Thoracic aorta (tissue), 2 donors: ENCODE results near the gene TIGD1. TPM values are rescaled to one million over a fixed set of nuclear protein-coding genes. Genes with fewer than 3 reads are reported as not detected.
"Not testable (repeated sequence)": the region's sequence is repeated elsewhere in the genome, so short reads cannot be mapped to it uniquely, and the experiment has no call there.

Source experiments
- ATAC-seq: fragments of 150-250 bp; one replicate; pipeline ENCODE4 v1.8.0; 2017; ENCODE audit warnings: low read depth; ENCODE audit not compliant: insufficient number of reproducible peaks, low FRiP score
- DNase-seq: peaks from one replicate; pipeline ENCODE4 v3.0.0-alpha.2; 2020; ENCODE audit warnings: low spot score
- H3K27ac ChIP-seq, 2 donors: fragments of 200-600 bp; sonication (generic); 1 replicate in 1 of 2; 2 replicates in 1 of 2; pipeline ENCODE4 v1.5.1; 2016; ENCODE audit warnings: mild to moderate bottlenecking in 2 of 2, moderate library complexity in 2 of 2
- H3K27me3 ChIP-seq: fragments of 200-600 bp; sonication (generic); replicated peaks from 2 replicates; pipeline ENCODE4 v1.6.0; 2016; ENCODE audit warnings: mild to moderate bottlenecking; ENCODE audit not compliant: insufficient read depth
- H3K36me3 ChIP-seq: fragments of 200-600 bp; sonication (generic); one replicate; pipeline ENCODE4 v1.5.1; 2016
- H3K4me1 ChIP-seq, 2 donors: fragments of 200-600 bp; sonication (generic); 1 replicate in 1 of 2; 2 replicates in 1 of 2; pipeline versions ENCODE4 v1.5.1 to v1.6.0; 2016; ENCODE audit warnings: low read depth in 2 of 2, mild to moderate bottlenecking in 1 of 2; ENCODE audit not compliant: control insufficient read depth in 1 of 2
- H3K4me3 ChIP-seq: fragments of 200-600 bp; sonication (generic); 2 replicates; pipeline ENCODE4 v1.5.1; 2016; ENCODE audit warnings: mild to moderate bottlenecking
- H3K9me3 ChIP-seq: fragments of 200-600 bp; sonication (generic); 2 replicates; pipeline ENCODE4 v1.5.1; 2016
- total RNA-seq, 2 donors: library from RNA; depleted of rRNA; stranded (reverse); fragments of >200 nt; gene quantifications; one replicate each; pipeline versions ENCODE4 v1.1.0 to v1.2.3, GENCODE V29; 2016
- TF ChIP-seq, protein P1 (sequence below): fragments of 200-600 bp; sonication (generic); IDR thresholded peaks from one replicate; pipeline ENCODE4 v1.5.1; 2019; ENCODE audit warnings: antibody characterized with exemption

Gene TIGD1
- total RNA-seq, 2 donors from 2014 or later: 1.8 to 3.1 TPM

DNA sequence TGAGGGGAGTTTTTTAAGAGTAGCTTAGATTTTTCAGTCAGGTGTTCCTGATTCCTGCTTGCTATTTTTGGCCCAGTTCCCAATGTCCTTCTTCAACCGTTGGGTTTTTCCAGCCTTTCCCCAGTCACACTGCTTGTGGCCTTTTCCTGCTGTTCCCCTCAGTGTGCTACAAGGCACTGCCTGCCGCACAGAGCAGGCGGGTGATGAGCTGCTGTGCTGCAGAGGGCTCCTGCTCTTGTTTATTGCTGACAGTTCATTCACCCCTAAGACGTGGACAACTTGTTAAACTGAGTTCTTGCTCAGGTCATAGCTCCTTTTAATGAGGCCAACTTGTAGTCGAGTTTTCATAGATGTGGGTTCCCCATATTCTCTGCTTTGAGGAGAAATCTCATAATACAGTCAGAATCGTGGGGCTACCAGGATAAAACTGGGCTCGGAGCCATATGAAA is 20.7 kb upstream of the TIGD1 start:
- H3K27me3 ChIP-seq: no peaks in the 10 kb centered on the region
- TF ChIP-seq, protein P1, sequence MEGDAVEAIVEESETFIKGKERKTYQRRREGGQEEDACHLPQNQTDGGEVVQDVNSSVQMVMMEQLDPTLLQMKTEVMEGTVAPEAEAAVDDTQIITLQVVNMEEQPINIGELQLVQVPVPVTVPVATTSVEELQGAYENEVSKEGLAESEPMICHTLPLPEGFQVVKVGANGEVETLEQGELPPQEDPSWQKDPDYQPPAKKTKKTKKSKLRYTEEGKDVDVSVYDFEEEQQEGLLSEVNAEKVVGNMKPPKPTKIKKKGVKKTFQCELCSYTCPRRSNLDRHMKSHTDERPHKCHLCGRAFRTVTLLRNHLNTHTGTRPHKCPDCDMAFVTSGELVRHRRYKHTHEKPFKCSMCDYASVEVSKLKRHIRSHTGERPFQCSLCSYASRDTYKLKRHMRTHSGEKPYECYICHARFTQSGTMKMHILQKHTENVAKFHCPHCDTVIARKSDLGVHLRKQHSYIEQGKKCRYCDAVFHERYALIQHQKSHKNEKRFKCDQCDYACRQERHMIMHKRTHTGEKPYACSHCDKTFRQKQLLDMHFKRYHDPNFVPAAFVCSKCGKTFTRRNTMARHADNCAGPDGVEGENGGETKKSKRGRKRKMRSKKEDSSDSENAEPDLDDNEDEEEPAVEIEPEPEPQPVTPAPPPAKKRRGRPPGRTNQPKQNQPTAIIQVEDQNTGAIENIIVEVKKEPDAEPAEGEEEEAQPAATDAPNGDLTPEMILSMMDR: no peak
- H3K36me3 ChIP-seq: peaks cover 59% of the 10 kb centered on the region
- no peaks in the 10 kb centered on the region for H3K4me1 ChIP-seq
- H3K27ac ChIP-seq: no peak overlapping the region
- no peak overlapping the region for H3K4me3 ChIP-seq
- ATAC-seq (no peak), DNase-seq (no peak)
- no peaks in the 10 kb centered on the region for H3K9me3 ChIP-seq

DNA sequence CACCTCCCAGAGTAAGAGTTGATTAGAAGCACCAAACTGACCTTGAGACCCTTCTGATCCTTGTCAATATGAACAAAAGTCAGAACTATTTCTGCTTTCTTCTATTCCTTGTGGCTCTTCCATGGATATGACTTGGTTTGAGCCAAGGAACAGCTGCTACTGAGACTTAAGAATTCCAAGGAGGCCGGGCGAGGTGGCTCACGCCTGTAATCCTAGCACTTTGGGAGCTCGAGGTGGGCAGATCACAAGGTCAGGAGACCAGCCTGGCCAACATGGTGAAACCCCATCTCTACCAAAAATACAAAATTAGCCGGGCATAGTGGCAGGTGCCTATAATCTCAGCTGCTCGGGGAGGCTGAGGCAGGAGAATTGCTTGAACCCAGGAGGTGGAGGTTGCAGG is 20.1 kb upstream of the TIGD1 start:
- H3K27me3 ChIP-seq, H3K4me3 ChIP-seq, H3K27ac ChIP-seq, H3K4me1 ChIP-seq, H3K9me3 ChIP-seq, DNase-seq, ATAC-seq: not testable (repeated sequence)
- H3K36me3 ChIP-seq: peaks cover 64% of the 10 kb centered on the region

DNA sequence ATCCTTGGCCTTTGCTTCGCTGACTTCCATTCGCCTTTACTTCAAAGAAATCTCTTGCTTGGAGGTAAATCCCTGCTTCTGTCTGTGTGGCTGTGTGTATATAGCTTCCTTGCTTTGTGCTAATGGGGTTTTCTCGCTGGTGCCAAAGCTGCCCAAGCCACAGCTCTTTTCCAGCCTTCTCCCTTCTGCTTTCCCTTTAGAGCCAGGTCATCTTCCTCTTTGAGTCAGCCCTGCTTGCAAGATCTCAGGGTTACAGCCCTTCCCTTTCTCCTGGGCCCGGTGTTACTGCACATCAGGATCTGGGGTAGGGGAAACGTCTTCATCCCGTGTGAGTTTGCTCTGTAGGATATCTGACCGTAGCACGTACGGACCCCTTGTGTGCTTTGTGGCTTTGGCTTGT is 19.2 kb upstream of the TIGD1 start:
- peaks cover 72% of the 10 kb centered on the region for H3K36me3 ChIP-seq
- ATAC-seq: no peak

DNA sequence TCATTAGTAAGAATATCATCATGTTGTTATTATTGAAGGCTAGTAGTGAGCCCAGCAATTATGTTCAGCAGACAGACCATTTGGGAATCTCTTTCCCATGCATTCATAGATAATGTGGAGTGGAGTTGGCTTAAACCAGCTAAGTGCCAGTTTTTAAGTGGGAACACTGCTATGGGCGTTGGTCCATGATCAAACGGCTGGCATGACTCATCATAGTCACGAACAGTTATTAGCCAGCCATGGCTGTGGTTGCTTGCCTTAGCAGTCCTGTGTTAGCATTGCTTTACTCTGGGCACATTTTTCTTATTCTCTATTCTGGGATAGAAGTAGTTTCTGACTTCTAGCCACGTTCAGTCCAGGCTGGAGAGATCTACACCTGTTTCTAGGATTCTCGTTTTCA is 17.8 kb upstream of the TIGD1 start:
- TF ChIP-seq, protein P1: no peak
- H3K27ac ChIP-seq: no peak overlapping the region

More for the DNA sequence above, 19.2 kb upstream of the TIGD1 start:
- no peak overlapping the region for H3K4me3 ChIP-seq
- TF ChIP-seq, protein P1: no peak
- no peaks in the 10 kb centered on the region for H3K9me3 ChIP-seq
- H3K27ac ChIP-seq: no peak overlapping the region
- H3K27me3 ChIP-seq: no peaks in the 10 kb centered on the region
- no peaks in the 10 kb centered on the region for H3K4me1 ChIP-seq
- no peak for DNase-seq

DNA sequence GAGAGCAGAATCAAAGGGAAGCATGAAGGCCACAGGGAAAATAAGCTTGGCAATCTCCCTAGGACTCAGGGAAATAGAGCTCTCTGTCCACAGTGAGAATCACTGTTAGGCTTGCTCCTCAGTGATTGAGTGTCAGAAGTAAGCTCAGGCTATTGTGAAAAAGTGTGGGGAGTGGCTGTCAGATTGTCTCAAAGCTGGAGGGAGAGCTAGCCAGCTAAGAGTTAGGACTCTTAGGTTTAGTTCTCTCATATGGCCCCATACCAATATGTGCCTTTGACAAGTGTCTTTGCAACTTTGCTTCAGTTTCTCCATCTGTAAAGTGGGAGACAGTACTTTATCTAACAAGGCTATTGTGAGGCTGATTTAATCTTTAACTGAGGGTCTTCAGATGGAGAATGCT is 17.4 kb upstream of the TIGD1 start:
- no peak overlapping the region for H3K27ac ChIP-seq
- TF ChIP-seq, protein P1: no peak
- H3K4me1 ChIP-seq: no peaks in the 10 kb centered on the region
- ATAC-seq: no peak
- H3K4me3 ChIP-seq: no peak overlapping the region
- peaks cover 65% of the 10 kb centered on the region for H3K36me3 ChIP-seq
- no peak for DNase-seq
- H3K9me3 ChIP-seq: no peaks in the 10 kb centered on the region
- no peaks in the 10 kb centered on the region for H3K27me3 ChIP-seq

More for the DNA sequence above, 17.8 kb upstream of the TIGD1 start:
- H3K27me3 ChIP-seq: no peaks in the 10 kb centered on the region
- no peaks in the 10 kb centered on the region for H3K4me1 ChIP-seq
- DNase-seq (no peak), ATAC-seq (no peak)
- no peaks in the 10 kb centered on the region for H3K9me3 ChIP-seq
- H3K4me3 ChIP-seq: no peak overlapping the region
- H3K36me3 ChIP-seq: peaks cover 68% of the 10 kb centered on the region

DNA sequence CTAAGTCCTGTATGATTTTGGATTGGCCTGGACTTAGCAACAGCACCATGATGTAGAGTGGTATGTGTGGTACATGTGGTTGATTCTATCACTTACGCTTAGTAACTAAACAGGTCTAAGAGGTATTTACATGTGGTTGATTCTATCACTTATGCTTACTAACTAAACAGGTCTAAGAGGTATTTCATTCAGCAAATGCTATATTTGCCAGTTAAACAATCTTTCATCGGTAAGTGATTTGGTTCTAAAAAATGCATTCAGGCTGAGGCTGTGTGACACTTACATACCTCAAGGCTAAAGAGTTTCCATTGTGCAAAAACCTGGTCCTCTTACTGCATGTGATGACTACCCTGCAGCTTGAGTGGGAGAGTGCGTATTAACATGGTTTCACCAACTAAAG is 13.2 kb upstream of the TIGD1 start:
- Histone ChIP-seq H3K36me3 (peaks cover 47% of the 10 kb centered on the region), H3K4me3 (no peak overlapping the region), H3K27ac (no peak overlapping the region), H3K27me3 (no peaks in the 10 kb centered on the region), H3K9me3 (no peaks in the 10 kb centered on the region), H3K4me1 (no peaks in the 10 kb centered on the region)
- no peak for ATAC-seq
- TF ChIP-seq, protein P1: no peak
- no peak for DNase-seq
